ENCODE results near the gene JHY. TPM values are rescaled to one million over a fixed set of nuclear protein-coding genes. Genes with fewer than 3 reads are reported as not detected.

JHY gene
- total RNA-seq, 2 donors from 2014 or later = 4.5 to 10.9 TPM

DNA sequence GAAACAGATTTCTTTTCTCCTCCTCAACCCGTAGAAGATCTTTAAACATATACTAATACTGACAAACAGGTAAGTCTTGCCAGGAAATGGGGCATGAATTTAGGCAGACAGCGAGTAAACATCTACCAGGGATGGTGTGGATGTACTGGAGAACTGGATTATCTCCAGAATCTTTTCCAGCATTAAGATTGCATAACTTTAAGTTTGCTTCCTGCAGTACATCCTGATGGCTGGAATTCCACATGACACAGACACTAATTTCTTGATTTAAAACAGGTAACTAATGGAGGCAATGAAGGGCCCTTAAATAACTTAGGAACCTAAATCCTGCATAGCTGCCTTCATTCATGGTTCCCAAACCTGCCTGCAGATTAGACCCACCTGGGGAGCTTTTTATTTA lies 40.7 kb downstream of the JHY start:
- no peaks in the 10 kb centered on the region for H3K9me3 ChIP-seq
- no peaks in the 10 kb centered on the region for H3K27me3 ChIP-seq (replicated peaks; ENCODE audit: insufficient read depth)
- WGBS = 66% methylated on average over 2 of the region's 2 CpGs
- no peak for TF ChIP-seq POLR2A (IDR thresholded peaks at IDR 0.05)
- TF ChIP-seq, protein P1, sequence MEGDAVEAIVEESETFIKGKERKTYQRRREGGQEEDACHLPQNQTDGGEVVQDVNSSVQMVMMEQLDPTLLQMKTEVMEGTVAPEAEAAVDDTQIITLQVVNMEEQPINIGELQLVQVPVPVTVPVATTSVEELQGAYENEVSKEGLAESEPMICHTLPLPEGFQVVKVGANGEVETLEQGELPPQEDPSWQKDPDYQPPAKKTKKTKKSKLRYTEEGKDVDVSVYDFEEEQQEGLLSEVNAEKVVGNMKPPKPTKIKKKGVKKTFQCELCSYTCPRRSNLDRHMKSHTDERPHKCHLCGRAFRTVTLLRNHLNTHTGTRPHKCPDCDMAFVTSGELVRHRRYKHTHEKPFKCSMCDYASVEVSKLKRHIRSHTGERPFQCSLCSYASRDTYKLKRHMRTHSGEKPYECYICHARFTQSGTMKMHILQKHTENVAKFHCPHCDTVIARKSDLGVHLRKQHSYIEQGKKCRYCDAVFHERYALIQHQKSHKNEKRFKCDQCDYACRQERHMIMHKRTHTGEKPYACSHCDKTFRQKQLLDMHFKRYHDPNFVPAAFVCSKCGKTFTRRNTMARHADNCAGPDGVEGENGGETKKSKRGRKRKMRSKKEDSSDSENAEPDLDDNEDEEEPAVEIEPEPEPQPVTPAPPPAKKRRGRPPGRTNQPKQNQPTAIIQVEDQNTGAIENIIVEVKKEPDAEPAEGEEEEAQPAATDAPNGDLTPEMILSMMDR (IDR thresholded peaks at IDR 0.05) = no peak
- no peak for TF ChIP-seq POLR2AphosphoS5 (IDR thresholded peaks at IDR 0.05)
- intact Hi-C loops (cut with DNase I) = no loop called here
- H3K4me1 ChIP-seq (replicated peaks) = no peaks in the 10 kb centered on the region
- no peak overlapping the region for H3K4me3 ChIP-seq
- DNase-seq (ENCODE audit: low spot score) = no peak
- no peak overlapping the region for H3K27ac ChIP-seq
- no peaks in the 10 kb centered on the region for H3K36me3 ChIP-seq

GRCh38 chr11:122931510-122931909 lies 49.0 kb downstream of the JHY start:
- 65% methylated on average over 6 of the region's 6 CpGs for WGBS
- no peak overlapping the region for H3K27ac ChIP-seq
- no peak for DNase-seq (ENCODE audit: low spot score)

GRCh38 chr11:122933416-122933815 lies 50.9 kb downstream of the JHY start:
- intact Hi-C loops (cut with DNase I) = no loop called here
- Histone ChIP-seq H3K4me1 (replicated peaks) (no peaks in the 10 kb centered on the region), H3K9me3 (no peaks in the 10 kb centered on the region), H3K27ac (no peak overlapping the region), H3K4me3 (no peak overlapping the region), H3K36me3 (no peaks in the 10 kb centered on the region), H3K27me3 (replicated peaks; ENCODE audit: insufficient read depth) (no peaks in the 10 kb centered on the region)
- WGBS = 57% methylated on average over 2 of the region's 2 CpGs
- TF ChIP-seq, protein P1 (IDR thresholded peaks at IDR 0.05) = no peak
- TF ChIP-seq POLR2A (IDR thresholded peaks at IDR 0.05) (no peak), POLR2AphosphoS5 (IDR thresholded peaks at IDR 0.05) (no peak)
- no peak for DNase-seq (ENCODE audit: low spot score)

More at GRCh38 chr11:122931510-122931909, 49.0 kb downstream of the JHY start:
- no peak overlapping the region for H3K4me3 ChIP-seq
- no peaks in the 10 kb centered on the region for H3K36me3 ChIP-seq
- no peaks in the 10 kb centered on the region for H3K9me3 ChIP-seq
- intact Hi-C loops (cut with DNase I) = no loop called here
- H3K4me1 ChIP-seq (replicated peaks) = no peaks in the 10 kb centered on the region
- TF ChIP-seq POLR2AphosphoS5 (IDR thresholded peaks at IDR 0.05) = no peak
- no peak for TF ChIP-seq POLR2A (IDR thresholded peaks at IDR 0.05)
- TF ChIP-seq, protein P1 (IDR thresholded peaks at IDR 0.05) = no peak
- H3K27me3 ChIP-seq (replicated peaks; ENCODE audit: insufficient read depth) = no peaks in the 10 kb centered on the region

DNA sequence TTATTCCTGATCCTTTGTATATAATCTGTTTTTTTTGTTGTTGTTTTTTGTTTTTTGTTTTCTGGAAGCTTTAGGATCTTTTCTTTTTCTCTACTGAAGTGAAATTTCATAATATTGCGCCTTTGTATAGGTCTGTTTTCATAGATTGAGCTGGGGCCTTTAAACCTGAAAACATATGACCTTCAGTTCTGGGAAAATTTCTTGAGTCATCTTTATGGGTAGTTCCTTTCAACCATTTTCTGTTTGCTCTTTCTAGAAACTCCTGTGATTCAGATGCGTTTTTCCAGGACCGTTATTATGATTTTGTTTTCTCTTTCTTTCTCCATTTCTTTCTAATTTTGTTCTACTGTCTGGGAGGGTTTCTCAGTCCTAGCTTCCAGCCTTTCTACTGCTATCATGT lies 55.4 kb downstream of the JHY start:
- Histone ChIP-seq H3K27ac (no peak overlapping the region), H3K4me1 (replicated peaks) (no peaks in the 10 kb centered on the region), H3K4me3 (no peak overlapping the region), H3K36me3 (no peaks in the 10 kb centered on the region), H3K27me3 (replicated peaks; ENCODE audit: insufficient read depth) (no peaks in the 10 kb centered on the region), H3K9me3 (no peaks in the 10 kb centered on the region)
- WGBS = 87% methylated on average over 3 of the region's 3 CpGs
- DNase-seq (ENCODE audit: low spot score) = no peak
- intact Hi-C loops (cut with DNase I) = no loop called here
- TF ChIP-seq POLR2AphosphoS5 (IDR thresholded peaks at IDR 0.05) = no peak
- TF ChIP-seq, protein P1 (IDR thresholded peaks at IDR 0.05) = no peak

GRCh38 chr11:122938557-122938956 lies 56.0 kb downstream of the JHY start:
- Histone ChIP-seq H3K9me3 (no peaks in the 10 kb centered on the region), H3K4me1 (replicated peaks) (no peaks in the 10 kb centered on the region), H3K36me3 (no peaks in the 10 kb centered on the region), H3K27ac (no peak overlapping the region), H3K27me3 (replicated peaks; ENCODE audit: insufficient read depth) (no peaks in the 10 kb centered on the region), H3K4me3 (no peak overlapping the region)
- intact Hi-C loops (cut with DNase I) = no loop called here
- WGBS = 88% methylated on average over 2 of the region's 2 CpGs
- no peak for DNase-seq (ENCODE audit: low spot score)
- TF ChIP-seq, protein P1 (IDR thresholded peaks at IDR 0.05) = no peak
- no peak for TF ChIP-seq POLR2A (IDR thresholded peaks at IDR 0.05)
- TF ChIP-seq POLR2AphosphoS5 (IDR thresholded peaks at IDR 0.05) = no peak

Measured in prostate gland (tissue), 2 donors.